Skin of body (tissue), 3 donors: ENCODE measurements around the gene WDR55. TPM values are rescaled to one million over a fixed set of nuclear protein-coding genes. Genes with fewer than 3 reads are reported as not detected.
A peak's percentile ranks its signal among the peaks of the same experiment; 100 is the strongest.
"Not testable (repeated sequence)": the region's sequence is repeated elsewhere in the genome, so short reads cannot be mapped to it uniquely, and the experiment has no call there.

ENCODE experiments used
- DNase-seq: peaks from one replicate; lab custom pipeline; 2025; lab: John Stamatoyannopoulos, UW
- small RNA-seq: library from RNA; depleted of rRNA; stranded (forward); fragments of <200 nt; gene quantifications from one replicate; pipeline ENCODE3, GENCODE V24; 2014; ENCODE audit warnings: low replicate concordance
- total RNA-seq: library from RNA; depleted of rRNA; stranded (reverse); fragments of >200 nt; gene quantifications from one replicate; pipeline ENCODE4 v1.2.3, GENCODE V29; 2014

The WDR55 gene
- total RNA-seq, 1 donor from 2014 or later: 11.8 TPM

DNA sequence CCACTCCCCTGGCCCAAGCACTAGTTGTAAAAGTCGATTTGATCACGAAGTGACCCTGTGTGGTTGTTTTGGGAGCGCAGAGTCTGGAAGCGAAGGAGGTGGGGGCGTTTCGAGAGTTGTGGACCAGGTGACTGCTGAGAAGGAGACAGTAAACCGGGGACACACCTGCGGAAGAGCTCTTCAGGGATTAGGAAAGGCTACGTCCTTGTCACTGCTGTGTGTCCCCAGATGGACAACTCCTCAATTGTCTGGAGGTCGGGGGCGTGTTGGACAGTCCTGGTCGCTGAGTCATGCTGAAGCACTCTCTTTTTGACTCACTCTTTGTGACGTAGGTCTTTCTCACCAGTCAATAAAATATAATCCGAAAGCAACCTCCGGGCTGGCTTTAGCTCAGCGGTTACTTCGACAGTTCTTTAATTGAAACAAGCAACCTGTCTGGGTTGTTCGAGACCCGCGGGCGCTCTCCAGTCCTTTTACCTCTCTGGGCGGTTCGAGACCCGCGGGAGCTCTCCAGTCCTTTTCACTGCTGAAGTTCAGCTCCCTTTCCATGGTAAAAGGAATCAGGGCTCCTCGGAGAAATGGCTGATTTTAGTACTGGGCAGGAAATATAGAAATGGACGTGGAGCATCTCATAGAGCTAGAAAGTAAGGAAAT is 46.3 kb downstream of the WDR55 start:
- DNase-seq: peak; percentile 23

DNA sequence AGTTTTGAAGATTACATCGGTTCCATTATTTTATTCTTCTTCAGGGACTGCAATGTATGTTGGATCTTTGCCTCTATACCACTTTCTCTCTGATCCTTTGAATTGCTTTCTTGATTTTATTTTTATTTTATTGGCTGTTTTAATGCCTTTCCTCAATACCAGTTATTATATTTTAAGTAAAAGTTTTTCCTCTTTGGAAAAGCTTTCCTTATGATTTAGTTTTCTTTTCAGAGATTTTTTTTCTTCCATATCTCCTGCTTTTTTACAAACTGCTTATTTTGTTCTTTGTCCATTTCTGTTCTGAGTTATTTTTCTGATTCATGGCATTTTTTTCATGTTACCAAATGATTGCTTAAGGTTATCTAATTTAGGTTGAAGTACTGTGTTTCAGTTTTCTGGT is 47.1 kb downstream of the WDR55 start:
- no peak for DNase-seq

GRCh38 chr5:140713562-140714094 is 48.9 kb downstream of the WDR55 start:
- DNase-seq: no peak

DNA sequence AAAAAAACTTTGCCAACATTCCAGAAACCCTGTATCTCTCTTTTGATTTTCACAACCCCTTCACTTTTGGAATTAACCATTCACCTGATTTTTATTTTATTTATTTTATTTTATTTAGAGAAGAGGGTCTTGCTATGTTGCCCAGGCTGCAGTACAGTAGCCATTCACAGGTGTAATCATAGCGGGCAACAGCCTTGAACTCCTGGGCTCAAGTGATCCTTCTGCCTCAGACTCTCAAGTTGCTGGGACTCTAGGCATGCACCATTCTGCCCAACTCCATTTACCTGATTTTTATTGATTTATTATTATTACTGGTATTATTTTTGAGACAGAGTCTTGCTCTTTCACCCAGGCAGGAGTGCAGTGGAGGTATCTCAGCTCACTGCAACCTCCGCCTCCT is 51.5 kb downstream of the WDR55 start:
- DNase-seq: not testable (repeated sequence)

DNA sequence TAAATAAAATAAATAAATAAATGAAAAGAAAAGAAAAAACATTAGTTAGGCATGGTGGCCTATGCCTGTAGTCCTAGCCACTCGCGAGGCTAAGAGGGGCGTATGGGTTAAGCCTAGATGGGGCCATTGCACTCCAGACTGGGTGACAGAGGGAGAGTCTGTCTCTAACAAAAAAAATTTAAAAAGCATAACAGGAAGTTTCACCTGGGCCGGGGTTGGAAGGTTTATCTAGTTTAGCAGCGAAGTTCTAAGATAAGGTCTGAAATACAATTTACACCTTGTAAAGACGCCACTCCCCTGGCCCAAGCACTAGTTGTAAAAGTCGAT is 53.5 kb downstream of the WDR55 start:
- no peak for DNase-seq

DNA sequence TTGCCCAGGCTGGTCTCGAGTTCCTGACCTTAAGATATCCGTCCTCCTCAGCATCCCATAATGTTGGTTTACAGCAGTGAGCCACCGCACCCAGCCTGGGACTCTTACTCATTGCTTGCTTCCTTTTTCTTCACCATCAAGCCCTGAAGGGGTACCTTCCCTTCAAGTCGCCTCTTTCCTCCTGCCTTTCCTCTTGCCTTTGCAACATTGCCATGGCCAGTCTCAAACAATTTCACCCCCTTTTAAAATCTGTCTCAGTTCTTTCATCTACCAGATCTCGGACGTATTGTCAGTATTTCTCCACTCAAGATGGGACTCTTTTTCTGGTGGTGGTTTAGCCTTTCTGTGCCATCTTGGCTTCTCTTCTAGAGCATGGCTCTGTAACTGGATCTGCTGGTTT is 56.0 kb downstream of the WDR55 start:
- not testable (repeated sequence) for DNase-seq

GRCh38 chr5:140721395-140721794 is 56.7 kb downstream of the WDR55 start:
- DNase-seq: not testable (repeated sequence)

Small RNA genes lying within 50 kb of the gene (small RNA-seq; reads per million reads assigned to genes)
- gene VTRNA1-1 (5.2 reads per million, percentile 91 among the genes with 10 or more reads in this experiment), gene VTRNA1-2 (0.09 reads per million)

Other genes with a start within 250 kb of the WDR55 start
- gene EIF4EBP3, start 117.2 kb upstream of the WDR55 start, total RNA-seq: 1.3 TPM
- 14.5 TPM for gene SRA1, start 107.4 kb upstream of the WDR55 start, total RNA-seq
- 14.8 TPM for gene APBB3, start 100.3 kb upstream of the WDR55 start, total RNA-seq
- gene SLC35A4, start 100.1 kb upstream of the WDR55 start, total RNA-seq: 9.5 TPM
- 52.3 TPM for gene CD14, start 31.7 kb upstream of the WDR55 start, total RNA-seq
- 6.5 TPM for gene TMCO6, start 25.5 kb upstream of the WDR55 start, total RNA-seq
- gene NDUFA2, start 17.3 kb upstream of the WDR55 start, total RNA-seq: 33.9 TPM
- gene IK, start 17.1 kb upstream of the WDR55 start, total RNA-seq: 51.3 TPM
- gene DND1, start 8.7 kb downstream of the WDR55 start, total RNA-seq: 0.30 TPM
- 36.9 TPM for gene HARS1, start 26.5 kb downstream of the WDR55 start, total RNA-seq
- gene HARS2, start 26.6 kb downstream of the WDR55 start, total RNA-seq: 19.6 TPM
- 31.4 TPM for gene ZMAT2, start 35.5 kb downstream of the WDR55 start, total RNA-seq
- not detected for gene PCDHA1, start 121.2 kb downstream of the WDR55 start, total RNA-seq
- 0.20 TPM for gene PCDHA2, start 129.9 kb downstream of the WDR55 start, total RNA-seq
- 0.20 TPM for gene PCDHA3, start 136.2 kb downstream of the WDR55 start, total RNA-seq
- 0.30 TPM for gene PCDHA4, start 142.2 kb downstream of the WDR55 start, total RNA-seq
- 0.20 TPM for gene PCDHA5, start 156.7 kb downstream of the WDR55 start, total RNA-seq
- gene PCDHA6, start 163.1 kb downstream of the WDR55 start, total RNA-seq: 0.30 TPM
- gene PCDHA7, start 169.4 kb downstream of the WDR55 start, total RNA-seq: 0.30 TPM
- gene PCDHA8, start 176.3 kb downstream of the WDR55 start, total RNA-seq: 0.10 TPM
- 0.30 TPM for gene PCDHA9, start 183.5 kb downstream of the WDR55 start, total RNA-seq
- 0.20 TPM for gene PCDHA10, start 191.0 kb downstream of the WDR55 start, total RNA-seq
- gene PCDHA11, start 204.1 kb downstream of the WDR55 start, total RNA-seq: 0.39 TPM
- gene PCDHA12, start 210.4 kb downstream of the WDR55 start, total RNA-seq: 0.20 TPM
- 0.79 TPM for gene PCDHA13, start 217.2 kb downstream of the WDR55 start, total RNA-seq